HG02642 (cell line): ENCODE data around the gene CHCHD2.
"Not testable (repeated sequence)": the region's sequence is repeated elsewhere in the genome, so short reads cannot be mapped to it uniquely, and the experiment has no call there.

Source experiments
- ATAC-seq: cut with Tn5 transposase; IDR thresholded peaks from one replicate; pipeline ENCODE4 v1.9.1; 2021; ENCODE audit warnings: mild to moderate bottlenecking; ENCODE audit not compliant: unreplicated experiment, poor library complexity

CHCHD2 gene, protein sequence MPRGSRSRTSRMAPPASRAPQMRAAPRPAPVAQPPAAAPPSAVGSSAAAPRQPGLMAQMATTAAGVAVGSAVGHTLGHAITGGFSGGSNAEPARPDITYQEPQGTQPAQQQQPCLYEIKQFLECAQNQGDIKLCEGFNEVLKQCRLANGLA

DNA sequence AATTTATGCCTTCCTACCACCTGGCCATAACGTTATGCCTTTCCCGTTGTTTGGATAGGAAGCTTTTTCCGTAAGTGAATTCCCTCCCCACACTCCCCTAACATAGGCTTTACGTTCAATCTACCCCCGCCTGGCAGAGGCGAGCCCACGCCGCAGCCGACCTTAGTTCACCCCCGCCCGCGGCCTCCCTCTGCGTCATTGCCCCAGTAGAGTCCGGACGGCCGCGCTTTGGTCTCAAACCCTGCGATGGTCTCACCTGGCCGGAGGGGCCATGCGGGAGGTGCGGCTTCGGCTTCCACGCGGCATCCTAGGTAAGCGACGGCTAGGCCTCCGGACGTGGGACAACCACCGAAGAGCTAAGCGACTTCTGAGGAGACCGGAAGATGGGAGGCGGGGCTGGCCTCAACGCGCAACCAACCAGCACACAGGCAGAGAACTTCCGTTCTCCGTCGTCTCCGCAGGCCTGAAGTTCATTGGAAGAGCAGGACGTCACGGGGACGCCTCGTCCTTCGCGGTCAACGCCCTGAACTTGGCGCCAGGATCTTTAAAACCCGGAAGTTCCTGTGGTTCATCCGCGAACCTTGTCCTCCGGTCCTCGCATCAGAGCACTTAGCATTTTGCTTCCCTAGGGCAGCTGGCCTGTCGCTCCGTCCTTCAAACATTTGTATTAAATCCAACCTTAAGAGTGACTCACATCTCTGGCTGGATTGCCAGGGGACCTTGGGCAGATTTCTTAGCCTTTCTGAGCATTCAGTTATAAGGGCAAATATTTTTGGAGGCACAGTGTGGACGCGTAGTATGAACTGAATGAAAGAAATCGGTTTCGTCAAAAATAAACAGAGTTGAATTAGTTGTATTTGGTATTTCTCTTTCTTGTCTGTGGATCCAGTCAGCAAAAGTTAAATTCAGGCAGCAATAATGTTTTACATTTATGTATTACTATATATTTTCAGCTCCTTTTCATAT, at the start of gene CHCHD2:
Gene CHCHD2 (minus strand): TSS at position 369 of the 966 bp plus-strand sequence. CDS start 63 bp downstream, at position 306.
- ATAC-seq = peak; percentile 100

DNA sequence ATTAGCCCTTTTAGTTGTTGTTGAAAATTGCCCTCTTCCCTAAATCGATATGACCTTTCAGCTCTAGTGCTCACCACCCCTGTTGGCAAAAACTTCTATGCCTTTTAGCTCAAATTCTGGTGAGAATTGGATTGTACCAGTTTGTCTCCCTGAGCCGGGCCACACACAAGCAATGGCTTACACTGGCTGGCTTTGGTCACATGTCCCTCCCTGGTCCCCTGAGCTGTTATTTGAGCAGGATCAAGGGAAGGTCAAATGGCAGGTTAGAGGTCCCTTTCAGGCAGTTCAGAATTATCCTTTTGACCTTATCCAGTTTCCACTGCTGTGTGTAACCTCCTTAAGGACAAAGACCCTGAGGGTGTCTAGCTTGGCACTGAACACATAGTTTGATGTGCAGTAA, 24.8 kb upstream of the CHCHD2 start:
- not testable (repeated sequence) for ATAC-seq

DNA sequence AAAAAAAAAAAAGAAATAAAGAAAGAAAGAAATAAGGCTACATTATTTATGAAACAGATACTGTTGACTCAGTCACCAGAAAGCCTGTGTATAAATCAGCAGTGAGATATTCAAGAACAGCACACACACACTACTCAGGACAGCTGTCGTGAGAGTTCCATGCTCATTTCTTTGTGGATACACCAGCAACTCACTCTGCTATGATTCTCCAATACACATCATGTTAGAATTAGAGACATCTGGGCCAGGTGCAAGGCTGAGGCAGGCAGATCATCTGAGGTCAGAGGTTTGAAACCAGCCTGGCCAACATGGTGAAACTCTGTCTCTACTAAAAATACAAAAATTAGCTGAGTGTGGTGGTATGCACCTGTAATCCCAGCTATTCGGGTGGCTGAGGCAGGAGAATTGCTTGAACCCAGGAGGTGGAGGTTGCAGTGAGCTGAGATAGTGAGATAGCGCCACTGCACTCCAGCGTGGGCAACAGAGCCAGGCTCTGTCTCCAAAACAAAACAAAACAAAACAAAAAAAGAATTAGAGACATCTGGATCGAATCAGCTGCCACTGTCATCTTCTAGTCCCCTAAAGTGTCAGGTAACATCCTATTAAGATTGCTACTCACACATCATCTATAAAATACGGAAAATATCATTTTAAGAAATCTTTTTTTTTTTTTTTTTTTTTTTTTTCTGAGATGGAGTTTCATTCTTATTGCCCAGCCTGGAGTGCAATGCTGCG, 21.1 kb upstream of the CHCHD2 start:
- no peak for ATAC-seq

DNA sequence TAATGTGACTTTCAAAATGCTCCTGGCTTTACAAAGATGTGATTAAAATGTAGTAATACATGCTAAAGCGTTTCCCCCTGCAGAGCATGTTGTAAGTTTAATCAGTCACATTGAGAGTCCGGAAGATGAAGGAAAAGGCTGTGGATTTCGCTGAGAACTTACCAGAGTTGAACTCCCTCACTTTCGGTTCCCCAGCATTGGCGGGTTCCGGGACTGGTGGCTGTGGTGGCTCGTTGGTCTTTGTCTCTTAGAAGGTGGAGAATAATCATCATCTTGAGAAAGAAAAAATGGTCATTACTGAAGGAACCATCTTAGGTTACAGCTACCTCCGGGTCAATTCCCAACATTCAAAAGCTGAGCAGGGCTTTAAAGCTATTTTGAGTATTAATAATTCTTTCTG, 19.6 kb upstream of the CHCHD2 start:
- no peak for ATAC-seq

DNA sequence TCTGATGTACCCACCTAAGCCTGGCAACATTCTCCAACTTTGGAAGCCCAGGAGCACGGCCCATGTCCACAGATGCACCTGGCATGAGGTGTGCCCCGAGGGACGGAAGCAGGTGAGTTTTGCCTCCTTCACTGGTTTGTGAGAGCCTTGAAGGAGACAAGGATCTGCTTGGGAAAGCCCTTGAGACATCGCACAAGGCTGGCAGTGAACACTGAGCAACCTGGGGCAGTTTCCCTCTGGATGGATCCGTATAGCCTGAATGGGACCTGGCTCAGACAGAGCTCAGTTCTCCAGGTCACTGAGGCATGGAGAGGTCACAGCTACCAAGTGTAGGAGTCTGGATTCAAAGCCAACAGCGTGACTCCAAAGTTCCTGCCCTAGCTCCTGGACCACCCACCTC, 18.7 kb upstream of the CHCHD2 start:
- ATAC-seq = no peak

DNA sequence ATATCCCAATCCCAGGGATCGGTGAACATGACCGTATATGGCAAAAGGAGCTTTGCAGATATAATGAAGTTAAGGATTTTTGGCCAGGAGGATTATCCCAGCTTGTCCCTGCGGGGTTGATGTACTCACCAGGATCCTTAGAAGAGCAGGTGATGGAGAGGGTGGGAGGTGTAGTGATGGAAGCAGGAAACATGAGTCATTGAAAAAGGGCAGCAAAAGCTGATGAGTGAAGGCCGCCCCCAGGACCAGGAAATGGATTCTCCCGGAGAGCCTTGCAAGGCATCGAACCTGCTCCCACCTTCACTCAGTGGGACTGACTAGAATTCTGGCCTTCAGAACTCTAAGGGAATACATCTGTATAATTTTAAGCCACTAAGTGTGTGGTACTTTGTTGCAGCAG, 15.2 kb upstream of the CHCHD2 start:
- no peak for ATAC-seq

DNA sequence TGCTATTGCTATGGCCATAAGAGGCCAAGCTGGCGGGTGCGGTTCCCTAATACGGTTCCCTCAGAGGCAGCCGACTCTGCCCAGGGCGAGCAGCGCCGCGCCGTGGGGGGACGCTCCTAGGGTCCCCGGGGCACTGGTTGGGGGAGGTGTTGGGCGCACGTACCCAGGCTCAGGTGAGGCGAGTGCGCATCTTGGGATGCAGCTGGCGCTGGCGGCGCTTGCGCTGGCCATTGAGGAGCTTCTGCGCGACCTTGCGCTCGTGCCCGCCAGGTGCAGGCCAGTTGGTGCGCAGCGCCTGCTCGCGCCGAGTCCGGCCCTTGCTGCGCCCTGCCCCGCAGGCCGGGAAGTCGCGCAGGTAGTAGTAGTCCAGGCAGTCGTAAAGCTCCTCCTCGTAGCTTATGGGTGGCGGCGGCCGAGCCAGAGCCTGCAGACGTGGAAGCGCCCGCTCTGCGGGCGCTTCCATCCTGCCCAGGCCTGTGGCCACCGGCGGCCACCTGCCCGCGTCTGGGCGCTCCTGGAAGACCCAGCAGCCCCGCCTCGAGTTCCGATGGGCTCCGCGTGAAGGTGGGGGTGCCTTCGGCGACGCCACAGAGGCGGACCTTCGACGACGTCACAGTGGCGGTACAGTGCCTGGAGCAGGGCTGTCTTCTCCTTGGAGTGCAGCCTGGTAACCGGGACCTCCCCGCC, 9.7 kb upstream of the CHCHD2 start, which contains the start of gene NUPR2:
Gene NUPR2 (minus strand): TSS at position 566 of the 687 bp plus-strand sequence. CDS start 103 bp downstream, at position 463.
- no peak for ATAC-seq

DNA sequence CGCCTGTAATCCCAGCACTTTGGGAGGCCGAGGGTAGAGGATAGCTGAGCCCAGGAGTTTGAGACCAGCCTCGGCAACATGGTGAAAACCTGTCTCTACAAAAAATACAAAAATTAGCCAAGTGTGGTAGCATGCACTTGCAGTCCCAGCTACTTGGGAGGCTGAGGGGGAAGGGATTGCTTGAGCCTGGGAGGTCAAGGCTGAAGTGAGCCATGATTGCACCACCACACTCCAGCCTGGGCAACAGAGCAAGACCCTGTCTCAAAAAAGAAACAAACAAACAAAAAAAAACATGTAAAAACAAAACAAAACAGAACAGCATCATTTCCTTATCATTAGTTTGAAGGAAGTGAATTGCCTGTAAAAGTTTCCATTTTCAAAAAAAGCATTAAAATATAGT, 6.0 kb upstream of the CHCHD2 start:
- ATAC-seq = not testable (repeated sequence)

DNA sequence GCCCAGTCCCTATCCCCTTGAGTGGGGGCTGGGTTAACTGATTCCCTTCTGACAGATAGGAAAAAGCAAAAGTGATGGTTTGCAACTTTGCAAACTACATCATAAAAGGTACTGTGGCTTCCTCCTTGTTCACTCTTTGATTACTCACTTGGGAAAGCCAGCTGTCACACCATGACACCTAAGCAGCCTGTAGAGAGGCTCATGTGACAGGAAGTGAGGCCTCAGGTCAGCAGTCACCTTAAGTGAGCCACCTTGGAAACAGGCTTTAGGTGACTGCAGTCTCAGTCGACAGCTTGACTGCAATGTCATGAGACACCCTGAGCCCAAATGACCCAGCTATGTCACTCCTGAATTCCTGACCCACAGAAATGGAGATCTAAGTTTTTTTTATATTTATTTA, 4.3 kb upstream of the CHCHD2 start:
- ATAC-seq = no peak

DNA sequence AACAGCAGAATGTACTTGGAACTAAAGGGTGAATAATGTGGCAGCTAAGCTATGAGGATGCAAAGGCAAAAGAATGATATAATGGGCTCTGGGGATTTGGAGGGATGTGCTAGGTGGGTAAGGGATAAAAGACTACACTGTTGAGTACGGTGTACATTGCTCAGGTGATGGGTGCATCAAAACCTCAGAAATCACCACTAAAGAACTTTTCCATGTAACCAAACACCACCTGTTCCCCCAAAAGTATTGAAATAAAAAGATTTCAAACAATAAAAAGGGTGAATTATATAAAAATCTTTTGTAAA, 1.6 kb upstream of the CHCHD2 start:
- no peak for ATAC-seq

DNA sequence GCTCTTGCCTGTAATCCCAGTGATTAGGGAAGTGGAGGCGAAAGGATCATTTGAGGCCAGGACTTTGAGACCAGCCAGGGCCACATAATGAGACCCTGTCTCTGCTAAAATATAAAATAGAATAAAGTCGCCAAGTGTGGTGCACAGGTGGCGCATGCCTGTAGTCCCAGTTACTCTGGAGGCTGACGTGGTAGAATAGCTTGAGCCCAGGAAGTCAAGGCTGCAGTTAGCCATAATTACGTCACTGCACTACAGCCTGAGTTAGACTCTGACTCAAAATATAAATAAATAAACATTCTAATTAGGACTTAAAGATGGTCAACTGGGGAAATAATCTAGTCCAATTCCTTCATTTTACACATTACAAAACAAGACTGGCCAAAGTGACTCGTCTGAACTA, 768 bp downstream of the CHCHD2 start:
- no peak for ATAC-seq

DNA sequence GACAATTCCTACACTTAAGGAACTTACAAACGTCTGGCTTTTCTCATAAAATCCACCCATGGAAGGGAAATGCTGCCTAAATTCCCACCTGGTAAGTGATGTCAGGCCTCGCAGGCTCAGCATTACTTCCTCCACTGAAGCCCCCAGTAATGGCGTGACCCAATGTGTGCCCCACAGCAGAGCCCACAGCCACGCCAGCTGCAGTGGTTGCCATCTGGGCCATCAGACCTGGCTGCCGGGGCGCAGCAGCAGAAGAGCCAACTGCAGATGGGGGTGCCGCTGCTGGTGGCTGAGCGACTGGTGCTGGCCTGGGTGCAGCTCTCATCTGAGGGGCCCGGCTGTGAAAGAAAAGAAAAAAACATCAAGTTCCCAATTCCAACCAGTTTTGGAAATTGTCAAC, 2.1 kb downstream of the CHCHD2 start:
- ATAC-seq = not testable (repeated sequence)

DNA sequence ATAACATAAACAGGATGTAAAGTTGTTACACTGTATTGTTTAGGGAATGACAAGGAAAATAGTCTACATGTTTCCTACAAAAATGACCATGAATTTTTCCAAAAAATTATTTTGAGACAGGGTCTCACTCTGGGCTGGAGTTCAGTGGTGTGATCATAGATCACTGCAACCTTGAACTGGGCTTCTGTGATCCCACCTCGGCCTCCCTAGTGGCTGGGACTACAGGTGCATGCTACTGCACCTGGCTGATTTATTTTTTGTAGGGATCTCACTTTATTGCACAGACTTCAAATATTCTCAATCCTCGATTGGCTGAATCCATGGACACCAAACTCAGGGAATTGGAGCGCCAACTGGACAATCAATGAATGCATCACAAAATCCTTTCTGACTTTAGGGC, 6.6 kb downstream of the CHCHD2 start:
- no peak for ATAC-seq

DNA sequence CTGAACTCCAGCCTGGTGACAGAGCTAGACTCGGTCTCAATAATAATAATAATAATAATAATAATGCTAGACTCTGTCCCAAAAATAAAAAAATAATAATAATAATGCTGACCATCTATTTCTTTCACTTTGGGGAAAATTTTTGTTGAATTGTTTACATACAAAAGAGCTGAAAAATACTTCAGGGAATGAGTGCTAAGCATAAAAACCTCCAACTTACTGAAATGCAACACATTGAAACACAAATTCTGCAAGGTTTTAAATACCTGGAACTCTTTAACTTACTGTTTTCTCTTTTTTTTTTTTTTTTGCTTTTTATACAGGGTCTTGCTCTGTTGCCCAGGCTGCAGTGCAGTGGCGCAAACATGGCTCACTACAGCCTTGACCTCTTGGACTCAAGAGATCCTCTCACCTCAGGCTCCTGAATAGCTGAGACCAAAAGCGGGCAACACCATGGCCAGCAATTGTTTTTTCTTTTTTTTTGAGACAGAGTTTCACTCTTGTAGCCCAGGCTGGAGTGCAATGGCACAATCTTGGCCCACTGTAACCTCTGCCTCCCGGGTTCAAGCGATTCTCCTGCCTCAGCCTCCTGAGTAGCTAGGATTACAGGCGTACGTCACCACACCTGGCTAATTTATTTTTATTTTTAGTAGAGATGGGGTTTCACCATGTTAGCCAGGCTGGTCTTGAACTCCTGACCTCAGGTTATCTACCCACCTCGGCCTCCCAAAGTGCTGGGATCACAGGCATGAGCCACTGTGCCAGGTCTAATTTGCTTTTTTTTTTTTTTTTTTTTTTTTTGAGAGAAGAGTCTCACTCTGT, 7.9 kb downstream of the CHCHD2 start:
- not testable (repeated sequence) for ATAC-seq

DNA sequence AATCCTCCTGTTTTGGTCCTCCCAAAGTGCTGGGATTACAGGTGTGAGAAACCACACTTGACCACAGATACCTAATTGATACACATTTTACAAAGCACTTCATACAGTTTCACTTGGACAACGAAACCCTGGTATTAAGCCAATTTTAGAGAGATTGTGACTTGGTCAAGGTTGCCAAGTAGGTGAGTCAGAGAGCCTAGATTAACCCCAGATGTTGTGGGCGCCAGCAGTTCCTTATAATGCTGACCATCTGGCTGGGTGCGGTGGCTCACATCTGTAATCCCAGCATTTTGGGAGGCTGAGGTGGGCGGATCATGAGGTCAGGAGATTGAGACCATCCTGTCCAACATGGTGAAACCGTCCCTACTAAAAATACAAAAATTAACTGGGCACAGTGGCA, 8.6 kb downstream of the CHCHD2 start:
- no peak for ATAC-seq

DNA sequence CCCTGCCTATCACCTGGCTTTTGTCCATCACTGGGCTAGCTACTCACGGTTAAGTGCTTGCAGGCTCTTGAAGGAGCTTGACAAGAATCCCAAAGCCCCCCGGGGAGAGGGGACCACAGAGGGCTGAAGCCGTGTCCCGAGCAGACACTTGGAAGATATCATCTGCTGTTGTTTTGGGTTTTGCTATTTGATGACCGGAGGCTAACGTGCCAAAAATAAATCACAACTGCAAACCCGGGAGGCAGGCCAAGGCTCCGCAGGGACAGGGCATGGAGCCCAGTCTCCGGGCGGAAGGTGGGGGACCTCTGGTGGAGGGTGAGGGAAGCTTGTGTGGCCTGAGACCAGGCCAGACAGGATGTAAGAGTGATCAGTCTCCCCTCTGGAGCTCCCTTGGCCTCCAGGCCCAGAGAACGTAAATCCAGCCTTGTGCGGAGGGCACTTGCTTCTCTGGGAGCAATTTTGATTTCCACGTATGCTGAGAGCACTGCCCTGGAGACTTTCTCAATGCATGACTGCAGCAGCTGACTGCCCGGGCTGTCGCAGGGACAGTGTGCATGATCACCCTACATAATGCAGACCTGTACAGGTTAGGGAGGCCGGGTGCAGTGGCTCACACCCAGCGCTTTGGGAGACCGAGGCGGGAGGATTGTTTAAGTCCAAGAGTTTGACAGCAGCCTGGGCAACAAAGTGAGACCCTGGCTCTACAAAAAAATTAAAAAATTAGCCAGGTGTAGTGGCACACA, 13.3 kb downstream of the CHCHD2 start, which contains the start of gene PHKG1:
Gene PHKG1 (minus strand): TSS at position 164 of the 743 bp plus-strand sequence. CDS start 4,011 bp downstream, outside the sequence.
- ATAC-seq = no peak

DNA sequence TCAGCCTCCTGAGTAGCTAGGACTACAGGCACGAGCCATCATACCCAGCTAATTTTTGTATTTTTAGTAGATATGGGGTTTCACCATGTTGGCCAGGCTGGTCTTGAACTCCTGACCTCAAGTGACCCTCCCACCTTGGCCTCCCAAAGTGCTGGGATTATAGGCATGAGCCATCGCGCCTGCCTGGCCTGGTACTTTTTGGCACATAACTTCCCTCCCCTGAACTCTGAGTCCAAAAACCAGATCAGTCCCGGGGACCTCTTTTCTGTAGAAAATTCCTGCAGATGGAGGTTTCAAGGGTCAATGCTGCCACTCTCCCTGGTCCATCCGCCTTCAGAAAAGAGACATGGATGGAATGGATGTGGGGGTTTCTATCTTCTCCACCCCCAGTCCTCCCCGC, 13.9 kb downstream of the CHCHD2 start:
- not testable (repeated sequence) for ATAC-seq

DNA sequence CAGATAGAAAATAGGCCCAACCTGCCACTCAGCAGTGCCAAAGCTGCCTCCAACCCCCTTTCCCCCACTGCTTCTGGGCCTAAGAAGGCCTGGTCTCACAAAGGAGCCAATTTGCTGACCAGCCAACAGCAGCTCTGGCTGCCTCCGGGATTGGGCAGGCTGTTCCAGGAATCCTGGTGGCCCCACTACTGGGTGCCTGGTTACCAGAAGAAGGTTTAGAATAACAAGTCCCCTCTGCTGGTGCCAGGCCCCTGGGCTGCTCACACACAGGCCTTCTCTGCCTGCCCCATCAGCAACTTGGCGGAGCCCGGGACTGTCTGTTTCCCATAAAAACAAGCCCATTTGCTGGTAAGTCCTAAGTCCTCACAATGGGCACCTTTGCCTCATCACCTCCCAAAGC, 14.7 kb downstream of the CHCHD2 start:
- ATAC-seq = no peak

DNA sequence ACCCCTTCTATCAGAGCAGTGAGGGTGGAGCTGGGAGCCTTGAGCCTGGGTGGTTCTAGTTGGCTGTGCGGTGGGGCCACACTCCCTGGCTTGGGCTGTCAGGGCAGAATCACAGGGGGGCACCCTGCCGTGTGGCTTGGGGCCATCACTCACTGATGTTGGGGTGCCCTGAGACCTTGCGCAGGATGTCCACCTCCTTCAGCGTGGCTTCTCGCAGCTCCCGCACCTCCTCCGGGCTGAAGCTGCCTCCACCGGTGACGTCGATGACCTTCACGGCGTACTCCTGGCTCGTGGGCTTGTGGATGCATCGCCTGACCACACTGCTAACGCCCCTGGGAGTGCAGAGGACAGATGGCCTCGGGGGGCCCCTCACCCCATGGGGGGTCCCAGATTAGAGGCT, 18.8 kb downstream of the CHCHD2 start:
- no peak for ATAC-seq
